A549 (cell line): ENCODE results near the gene PRRT3.

ENCODE experiments used
- CHD2 ChIP-seq: fragments of 150-350 bp; IDR thresholded peaks from 2 replicates; pipeline ENCODE4 v1.6.1; 2014; ENCODE audit warnings: low read length; ENCODE audit not compliant: partially characterized antibody
- HOXA7 ChIP-seq: fragments of 250-450 bp; sonication (Bioruptor Pico); IDR thresholded peaks from 2 replicates; pipeline ENCODE4 v1.5.0; 2020; ENCODE audit warnings: mild to moderate bottlenecking, moderate library complexity
- MAFK ChIP-seq: fragments of 450-650 bp; IDR thresholded peaks from 2 replicates; pipeline ENCODE4 v1.6.1; 2014; ENCODE audit not compliant: partially characterized antibody
- MYC ChIP-seq: IDR thresholded peaks from 2 replicates; pipeline ENCODE4 v1.6.1; 2012; ENCODE audit warnings: mild to moderate bottlenecking, inconsistent platforms, low read length, improper control_type of control experiment, borderline replicate concordance
- NPAS2 ChIP-seq: fragments of 250-450 bp; sonication (Bioruptor Pico); IDR thresholded peaks from 2 replicates; pipeline ENCODE4 v1.8.0; 2022; ENCODE audit warnings: mild to moderate bottlenecking, moderate library complexity, borderline replicate concordance
- NR3C1 ChIP-seq: fragments of >200 bp; sonication (Bioruptor Twin); formaldehyde crosslinking; IDR thresholded peaks from 3 replicates; pipeline ENCODE4 v1.6.1; 2017
- PHF8 ChIP-seq: fragments of 200-600 bp; sonication (generic); IDR thresholded peaks from 2 replicates; pipeline ENCODE4 v1.6.1; 2016; ENCODE audit warnings: low read depth, mild to moderate bottlenecking, antibody characterized with exemption, moderate library complexity, borderline replicate concordance
- POLR2A ChIP-seq: IDR thresholded peaks from 2 replicates; pipeline ENCODE4 v1.6.1; 2012; ENCODE audit warnings: mild to moderate bottlenecking, low read length
- POLR2AphosphoS2 ChIP-seq: conservative IDR thresholded peaks from 2 replicates; pipeline ENCODE4 v1.6.1; 2012; ENCODE audit warnings: low read length, improper control_type of control experiment, inconsistent platforms
- ZSCAN20 ChIP-seq: fragments of 250-450 bp; sonication (Bioruptor Pico); IDR thresholded peaks from 2 replicates; pipeline ENCODE4 v1.8.0; 2022; ENCODE audit warnings: mild to moderate bottlenecking, moderate library complexity
- TF ChIP-seq, protein P1 (sequence below): fragments of >200 bp; sonication (Bioruptor Twin); formaldehyde crosslinking; IDR thresholded peaks from 3 replicates; pipeline ENCODE4 v1.5.1; 2016
- TF ChIP-seq, protein P2 (sequence below): fragments of 450-650 bp; IDR thresholded peaks from 2 replicates; pipeline ENCODE4 v1.6.1; 2014; ENCODE audit warnings: antibody characterized with exemption
- TF ChIP-seq, protein P3 (sequence below): fragments of 200-600 bp; sonication (generic); IDR thresholded peaks from 2 replicates; pipeline ENCODE4 v1.6.1; 2016; ENCODE audit warnings: antibody characterized with exemption, mild to moderate bottlenecking, moderate library complexity

DNA sequence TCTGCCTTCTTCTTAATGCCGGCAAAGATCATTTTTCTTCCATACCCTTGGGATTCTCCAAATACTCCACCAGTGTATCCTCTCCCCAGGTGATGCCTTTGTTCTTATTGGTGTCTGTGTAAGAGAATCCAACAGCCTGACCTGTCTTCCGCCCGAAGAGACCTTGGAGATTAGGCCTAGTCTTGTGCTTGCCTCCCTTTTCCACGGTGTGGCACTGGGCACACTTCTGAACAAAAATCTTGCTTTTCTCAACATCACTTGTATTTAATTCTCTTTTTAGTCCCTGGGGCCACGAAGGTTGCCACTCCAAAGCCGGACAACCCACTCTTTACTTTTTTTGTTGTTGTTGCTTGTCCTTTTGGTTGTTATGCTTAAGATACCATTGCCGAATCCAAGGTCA lies 48.5 kb upstream of the PRRT3 start:
- TF ChIP-seq, protein P1, sequence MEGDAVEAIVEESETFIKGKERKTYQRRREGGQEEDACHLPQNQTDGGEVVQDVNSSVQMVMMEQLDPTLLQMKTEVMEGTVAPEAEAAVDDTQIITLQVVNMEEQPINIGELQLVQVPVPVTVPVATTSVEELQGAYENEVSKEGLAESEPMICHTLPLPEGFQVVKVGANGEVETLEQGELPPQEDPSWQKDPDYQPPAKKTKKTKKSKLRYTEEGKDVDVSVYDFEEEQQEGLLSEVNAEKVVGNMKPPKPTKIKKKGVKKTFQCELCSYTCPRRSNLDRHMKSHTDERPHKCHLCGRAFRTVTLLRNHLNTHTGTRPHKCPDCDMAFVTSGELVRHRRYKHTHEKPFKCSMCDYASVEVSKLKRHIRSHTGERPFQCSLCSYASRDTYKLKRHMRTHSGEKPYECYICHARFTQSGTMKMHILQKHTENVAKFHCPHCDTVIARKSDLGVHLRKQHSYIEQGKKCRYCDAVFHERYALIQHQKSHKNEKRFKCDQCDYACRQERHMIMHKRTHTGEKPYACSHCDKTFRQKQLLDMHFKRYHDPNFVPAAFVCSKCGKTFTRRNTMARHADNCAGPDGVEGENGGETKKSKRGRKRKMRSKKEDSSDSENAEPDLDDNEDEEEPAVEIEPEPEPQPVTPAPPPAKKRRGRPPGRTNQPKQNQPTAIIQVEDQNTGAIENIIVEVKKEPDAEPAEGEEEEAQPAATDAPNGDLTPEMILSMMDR: no peak
- no peak for TF ChIP-seq PHF8
- no peak for TF ChIP-seq MAFK
- TF ChIP-seq, protein P2, sequence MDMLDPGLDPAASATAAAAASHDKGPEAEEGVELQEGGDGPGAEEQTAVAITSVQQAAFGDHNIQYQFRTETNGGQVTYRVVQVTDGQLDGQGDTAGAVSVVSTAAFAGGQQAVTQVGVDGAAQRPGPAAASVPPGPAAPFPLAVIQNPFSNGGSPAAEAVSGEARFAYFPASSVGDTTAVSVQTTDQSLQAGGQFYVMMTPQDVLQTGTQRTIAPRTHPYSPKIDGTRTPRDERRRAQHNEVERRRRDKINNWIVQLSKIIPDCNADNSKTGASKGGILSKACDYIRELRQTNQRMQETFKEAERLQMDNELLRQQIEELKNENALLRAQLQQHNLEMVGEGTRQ: no peak
- no peak for TF ChIP-seq MYC
- TF ChIP-seq CHD2: no peak
- TF ChIP-seq POLR2A: no peak
- TF ChIP-seq NPAS2: no peak
- no peak for TF ChIP-seq POLR2AphosphoS2
- TF ChIP-seq NR3C1: no peak
- TF ChIP-seq, protein P3, sequence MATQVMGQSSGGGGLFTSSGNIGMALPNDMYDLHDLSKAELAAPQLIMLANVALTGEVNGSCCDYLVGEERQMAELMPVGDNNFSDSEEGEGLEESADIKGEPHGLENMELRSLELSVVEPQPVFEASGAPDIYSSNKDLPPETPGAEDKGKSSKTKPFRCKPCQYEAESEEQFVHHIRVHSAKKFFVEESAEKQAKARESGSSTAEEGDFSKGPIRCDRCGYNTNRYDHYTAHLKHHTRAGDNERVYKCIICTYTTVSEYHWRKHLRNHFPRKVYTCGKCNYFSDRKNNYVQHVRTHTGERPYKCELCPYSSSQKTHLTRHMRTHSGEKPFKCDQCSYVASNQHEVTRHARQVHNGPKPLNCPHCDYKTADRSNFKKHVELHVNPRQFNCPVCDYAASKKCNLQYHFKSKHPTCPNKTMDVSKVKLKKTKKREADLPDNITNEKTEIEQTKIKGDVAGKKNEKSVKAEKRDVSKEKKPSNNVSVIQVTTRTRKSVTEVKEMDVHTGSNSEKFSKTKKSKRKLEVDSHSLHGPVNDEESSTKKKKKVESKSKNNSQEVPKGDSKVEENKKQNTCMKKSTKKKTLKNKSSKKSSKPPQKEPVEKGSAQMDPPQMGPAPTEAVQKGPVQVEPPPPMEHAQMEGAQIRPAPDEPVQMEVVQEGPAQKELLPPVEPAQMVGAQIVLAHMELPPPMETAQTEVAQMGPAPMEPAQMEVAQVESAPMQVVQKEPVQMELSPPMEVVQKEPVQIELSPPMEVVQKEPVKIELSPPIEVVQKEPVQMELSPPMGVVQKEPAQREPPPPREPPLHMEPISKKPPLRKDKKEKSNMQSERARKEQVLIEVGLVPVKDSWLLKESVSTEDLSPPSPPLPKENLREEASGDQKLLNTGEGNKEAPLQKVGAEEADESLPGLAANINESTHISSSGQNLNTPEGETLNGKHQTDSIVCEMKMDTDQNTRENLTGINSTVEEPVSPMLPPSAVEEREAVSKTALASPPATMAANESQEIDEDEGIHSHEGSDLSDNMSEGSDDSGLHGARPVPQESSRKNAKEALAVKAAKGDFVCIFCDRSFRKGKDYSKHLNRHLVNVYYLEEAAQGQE: no peak
- TF ChIP-seq ZSCAN20: no peak
- no peak for TF ChIP-seq HOXA7 (CRISPR knock-in tag)
